HG02759 (cell line): ENCODE measurements around the gene CD68.
"Not testable (repeated sequence)": the region's sequence is repeated elsewhere in the genome, so short reads cannot be mapped to it uniquely, and the experiment has no call there.

ENCODE experiments used
- ATAC-seq: cut with Tn5 transposase; IDR thresholded peaks from one replicate; pipeline ENCODE4 v1.9.1; 2021; ENCODE audit warnings: mild to moderate bottlenecking, moderate library complexity; ENCODE audit not compliant: unreplicated experiment

The CD68 gene

DNA sequence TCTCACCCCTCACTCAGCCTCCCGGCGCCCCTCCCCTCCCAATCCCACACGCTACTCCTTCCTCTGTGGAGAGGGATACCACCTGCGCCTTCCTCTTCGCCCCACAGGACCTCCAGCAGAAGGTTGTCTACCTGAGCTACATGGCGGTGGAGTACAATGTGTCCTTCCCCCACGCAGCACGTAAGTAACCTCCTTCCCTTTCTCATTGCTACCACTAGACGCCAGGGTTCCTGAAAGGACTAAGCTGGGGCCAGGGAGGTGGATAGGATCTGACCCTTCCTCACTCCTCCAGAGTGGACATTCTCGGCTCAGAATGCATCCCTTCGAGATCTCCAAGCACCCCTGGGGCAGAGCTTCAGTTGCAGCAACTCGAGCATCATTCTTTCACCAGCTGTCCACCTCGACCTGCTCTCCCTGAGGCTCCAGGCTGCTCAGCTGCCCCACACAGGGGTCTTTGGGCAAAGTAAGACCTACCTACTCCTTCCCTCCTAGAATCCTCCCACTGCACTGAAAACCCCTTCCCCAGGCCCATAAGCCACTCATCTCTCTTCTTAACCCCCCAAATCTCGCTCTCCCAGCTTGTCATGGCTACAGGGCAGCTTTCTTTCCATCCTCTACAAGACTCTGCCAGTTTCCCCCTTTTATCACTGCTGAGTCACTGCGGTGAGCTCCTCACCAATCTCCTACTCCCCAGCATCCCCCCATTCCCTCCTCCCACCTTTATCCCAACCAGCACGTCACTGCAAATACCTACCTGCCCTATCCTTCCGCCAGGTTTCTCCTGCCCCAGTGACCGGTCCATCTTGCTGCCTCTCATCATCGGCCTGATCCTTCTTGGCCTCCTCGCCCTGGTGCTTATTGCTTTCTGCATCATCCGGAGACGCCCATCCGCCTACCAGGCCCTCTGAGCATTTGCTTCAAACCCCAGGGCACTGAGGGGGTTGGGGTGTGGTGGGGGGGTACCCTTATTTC, 1.5 kb downstream of the CD68 start:
- ATAC-seq = no peak

DNA sequence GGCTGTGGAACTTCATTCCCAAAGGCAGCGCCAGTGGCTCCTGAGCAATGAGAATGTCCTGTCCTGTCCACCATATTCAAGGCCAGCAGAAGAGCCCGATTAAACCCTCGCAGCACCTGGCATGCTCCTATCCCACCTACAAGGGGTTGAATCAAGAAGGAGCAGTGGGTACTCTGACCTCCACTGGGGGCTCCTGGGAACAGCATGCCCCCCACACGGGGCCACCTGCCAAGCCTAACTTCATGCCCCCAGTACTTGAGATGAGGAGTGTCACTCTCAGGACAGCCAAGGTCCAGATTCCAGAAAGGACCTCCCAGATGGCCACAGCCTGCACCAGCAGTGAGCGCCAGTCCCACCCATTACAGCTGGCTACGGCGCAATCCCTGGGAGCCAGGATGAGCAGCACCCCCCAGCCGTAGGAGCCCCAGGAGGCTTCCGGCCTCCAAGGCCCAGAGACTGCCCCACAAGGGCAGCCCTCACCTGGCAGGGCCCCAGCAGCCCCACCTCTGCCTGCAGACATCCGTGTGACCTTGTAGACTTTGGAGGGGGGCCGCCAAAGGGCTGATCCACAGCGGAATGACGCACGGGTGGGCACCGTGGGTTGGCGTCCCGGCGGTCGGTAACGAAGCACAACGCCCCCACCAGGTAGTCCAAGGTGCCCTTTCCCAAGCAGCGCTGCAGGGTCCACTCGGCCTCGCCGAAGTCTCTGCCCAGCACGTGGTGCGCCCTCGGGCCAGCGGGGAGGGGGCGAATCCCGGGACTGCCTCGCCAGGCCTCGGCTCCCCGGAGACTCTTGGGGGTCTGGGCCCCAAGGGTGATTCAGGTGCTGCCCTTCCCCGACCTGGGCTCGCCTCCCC, 3.2 kb downstream of the CD68 start:
- no peak for ATAC-seq

DNA sequence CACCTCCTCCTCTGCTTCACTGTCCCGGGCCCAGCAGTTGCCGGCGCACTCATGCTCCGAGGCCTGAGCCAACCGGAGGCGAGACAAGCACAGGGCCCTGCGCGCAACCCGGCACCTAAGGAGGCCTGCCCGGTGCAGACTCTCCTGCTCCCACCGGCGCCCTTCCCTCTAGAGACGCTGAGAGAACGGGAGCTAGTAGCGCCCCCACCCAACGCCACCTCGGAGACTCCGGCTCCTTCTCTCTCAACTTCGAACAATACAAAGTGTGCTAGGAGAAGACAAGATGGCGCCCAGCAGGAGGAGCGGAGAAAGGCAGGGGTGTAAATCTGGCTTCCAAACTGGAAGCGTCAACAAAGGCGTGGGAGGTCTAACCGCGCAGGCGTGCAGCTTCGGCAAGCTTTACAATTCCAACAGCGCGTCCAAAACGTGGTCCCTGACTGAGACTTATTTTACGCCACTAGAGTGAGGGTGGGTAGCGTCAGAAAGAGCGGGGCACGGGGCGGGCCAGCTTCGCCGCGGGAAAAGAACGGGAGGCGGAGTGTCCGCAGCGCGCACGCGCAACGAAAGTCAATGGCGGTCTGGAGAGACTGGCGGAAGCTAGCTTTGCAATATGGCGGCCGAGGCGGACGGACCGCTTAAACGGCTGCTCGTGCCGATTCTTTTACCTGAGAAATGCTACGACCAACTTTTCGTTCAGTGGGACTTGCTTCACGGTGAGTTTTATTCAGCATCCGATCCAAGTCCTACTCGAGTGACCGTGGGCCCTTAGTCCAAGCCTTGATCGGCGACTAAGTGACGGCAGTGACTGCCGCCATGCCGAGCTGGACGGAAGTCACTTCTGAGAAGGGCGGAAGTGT, 4.0 kb downstream of the CD68 start, which contains the start of gene MPDU1:
TSS of gene MPDU1 (plus strand) at position 600 of the 857 bp plus-strand sequence. CDS start at position 611, 11 bp downstream.
- ATAC-seq = peak; percentile 73

DNA sequence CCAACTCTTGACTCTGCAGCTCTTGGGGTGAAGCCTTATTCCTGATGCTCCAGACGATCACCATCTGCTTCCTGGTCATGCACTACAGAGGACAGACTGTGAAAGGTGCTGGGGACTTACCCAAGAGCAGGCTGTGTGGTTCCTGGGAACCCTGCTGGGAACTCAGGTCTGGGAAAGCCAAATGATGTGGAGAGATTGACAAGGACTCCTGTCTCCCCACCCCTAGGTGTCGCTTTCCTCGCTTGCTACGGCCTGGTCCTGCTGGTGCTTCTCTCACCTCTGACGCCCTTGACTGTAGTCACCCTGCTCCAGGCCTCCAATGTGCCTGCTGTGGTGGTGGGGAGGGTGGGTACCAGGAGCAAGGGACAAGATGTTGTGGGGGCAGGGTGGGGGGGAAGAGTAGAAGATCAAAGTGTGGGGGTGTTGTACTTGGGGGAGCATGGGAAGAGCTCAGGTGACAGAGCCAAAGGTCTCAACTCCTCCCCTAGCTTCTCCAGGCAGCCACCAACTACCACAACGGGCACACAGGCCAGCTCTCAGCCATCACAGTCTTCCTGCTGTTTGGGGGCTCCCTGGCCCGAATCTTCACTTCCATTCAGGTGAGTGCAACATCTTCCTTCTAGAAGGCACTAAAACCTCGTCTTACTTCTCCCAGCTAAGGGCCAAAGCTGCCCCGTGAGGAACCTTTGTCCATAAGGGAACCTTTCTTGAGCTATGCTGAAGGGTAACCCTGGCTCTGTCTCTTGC, 7.4 kb downstream of the CD68 start:
- no peak for ATAC-seq

DNA sequence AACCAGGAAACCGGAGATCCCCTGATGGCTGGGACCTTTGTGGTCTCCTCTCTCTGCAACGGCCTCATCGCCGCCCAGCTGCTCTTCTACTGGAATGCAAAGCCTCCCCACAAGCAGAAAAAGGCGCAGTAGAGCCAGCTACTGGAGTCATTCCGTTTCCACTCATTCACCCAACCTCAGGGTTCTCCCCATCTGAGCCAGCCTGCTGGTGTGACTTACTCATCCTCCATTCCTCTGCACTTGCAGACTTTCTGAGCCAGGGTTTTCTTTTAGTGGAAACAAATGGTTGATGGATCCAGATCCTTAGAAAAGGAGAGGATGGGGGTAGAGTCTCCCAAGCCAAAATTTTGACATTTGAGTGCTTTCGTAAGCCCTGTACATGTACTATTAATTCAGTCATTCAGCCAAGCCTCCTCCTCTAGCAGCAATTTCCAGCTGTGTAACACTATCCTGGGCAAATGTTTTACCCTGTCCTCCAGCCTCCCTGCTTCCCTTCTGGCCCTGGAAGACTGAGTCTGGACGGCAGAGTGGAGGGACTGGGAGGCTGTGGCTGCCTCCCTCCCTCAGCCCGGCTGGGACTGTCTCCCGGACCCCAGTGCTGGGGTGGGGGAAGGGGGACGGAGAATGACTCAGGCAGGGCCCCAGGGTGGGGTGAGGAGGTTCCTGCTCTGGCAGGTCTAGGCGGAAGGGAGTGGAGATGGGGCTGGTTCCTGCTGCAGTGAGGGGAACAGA, 8.1 kb downstream of the CD68 start:
- no peak for ATAC-seq

DNA sequence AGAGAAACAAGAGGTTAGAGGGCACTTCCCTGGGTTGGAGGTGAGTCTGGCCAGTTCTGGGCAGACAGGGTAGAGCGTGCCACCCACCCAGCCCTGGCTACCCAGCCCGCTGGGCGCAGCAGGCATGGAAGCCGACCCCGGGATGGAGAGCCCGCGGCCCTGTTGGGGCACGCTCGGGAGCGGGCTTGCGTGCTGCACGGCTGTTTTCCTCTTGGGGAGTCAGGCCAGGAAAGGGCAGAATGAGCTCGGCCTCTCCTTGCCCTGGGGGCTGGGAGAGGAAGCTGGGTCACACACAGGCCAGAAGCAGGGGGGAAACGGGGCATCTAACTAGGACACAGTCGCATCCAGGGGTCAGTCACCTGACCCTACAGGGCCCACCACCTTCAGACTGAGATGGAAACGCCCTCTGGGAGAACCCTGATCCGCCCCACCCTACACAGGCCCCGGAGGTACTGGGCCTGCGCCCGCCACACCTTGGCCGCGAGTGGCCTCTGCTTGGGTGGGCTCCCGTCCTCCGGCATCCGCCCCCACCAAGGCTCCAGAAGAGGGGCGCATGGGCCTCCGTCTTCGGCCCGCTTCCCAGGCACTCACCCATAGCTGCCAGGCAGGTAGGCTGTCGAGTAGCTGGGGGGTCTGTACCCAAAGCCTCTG, 9.2 kb downstream of the CD68 start:
- ATAC-seq = no peak

DNA sequence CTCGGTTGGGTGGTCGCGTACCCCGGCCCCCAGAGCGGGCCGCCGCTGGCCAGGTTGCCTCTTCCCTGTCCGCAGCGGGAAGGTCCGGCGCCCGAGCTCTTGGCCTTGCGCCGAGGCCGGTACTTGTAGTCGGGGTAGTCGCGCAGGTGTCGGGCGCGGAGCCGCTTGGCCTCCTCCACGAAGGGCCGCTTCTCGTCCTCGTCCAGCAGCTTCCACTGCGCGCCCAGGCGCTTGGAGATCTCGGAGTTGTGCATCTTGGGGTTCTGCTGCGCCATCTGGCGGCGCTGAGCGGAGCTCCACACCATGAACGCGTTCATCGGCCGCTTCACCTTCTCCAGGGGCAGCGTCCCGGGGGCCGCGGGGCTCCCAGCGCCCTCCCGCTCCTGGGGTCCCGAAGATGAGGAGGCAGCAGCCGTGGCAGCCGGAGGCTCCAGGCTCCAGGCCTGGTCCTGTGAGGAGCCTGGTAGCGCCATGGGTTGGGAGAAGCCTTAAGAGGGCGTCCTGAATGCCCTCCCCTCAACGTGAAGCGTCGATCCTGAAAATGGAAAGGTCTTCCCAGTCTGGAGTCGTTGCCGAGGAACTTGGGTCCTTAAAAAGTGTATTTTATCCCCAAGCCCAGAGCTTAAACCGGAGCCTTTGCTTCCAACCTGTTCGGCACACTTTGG, 9.9 kb downstream of the CD68 start:
- ATAC-seq = peak; percentile 48

DNA sequence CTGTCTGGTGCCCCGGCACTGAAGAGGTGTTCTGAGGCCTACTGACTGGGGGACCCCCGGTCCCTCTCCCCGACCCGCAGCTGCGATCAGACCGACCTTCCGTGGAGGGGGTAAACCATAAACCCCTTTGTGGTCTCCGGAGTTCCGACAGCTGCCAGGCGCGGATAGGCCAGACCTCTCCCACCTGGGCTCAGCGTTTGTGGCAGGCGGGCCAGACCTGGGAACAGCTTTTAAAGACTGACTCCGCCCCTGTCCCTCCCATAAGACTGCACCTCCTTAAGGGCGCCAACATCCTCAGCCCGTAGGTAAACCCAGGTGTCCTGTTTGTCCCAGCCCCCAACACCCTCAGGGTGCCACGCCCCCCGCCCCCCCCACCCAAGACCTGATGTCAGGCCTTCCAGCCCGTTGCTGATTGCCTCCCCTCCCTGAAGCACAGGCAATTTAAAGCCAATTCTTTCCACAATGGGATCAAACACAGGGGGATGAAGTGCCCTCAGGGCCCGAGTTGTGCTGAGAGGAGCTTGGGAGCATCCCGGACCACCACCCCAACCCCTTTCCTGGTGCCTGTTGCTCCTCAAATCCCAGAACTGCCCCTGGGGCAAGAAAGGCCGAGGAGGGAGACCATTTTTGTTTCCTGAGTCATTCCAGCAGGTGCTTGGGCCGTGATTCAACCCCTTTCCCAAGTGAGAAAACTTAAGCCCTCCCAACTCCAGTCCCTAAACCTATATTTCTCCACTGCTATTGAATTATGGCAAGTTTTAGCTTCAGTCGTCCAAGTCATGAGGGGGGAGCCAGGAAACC, 10.7 kb downstream of the CD68 start, which contains the start of gene SOX15:
TSS of gene SOX15 (minus strand) at position 204 of the 801 bp plus-strand sequence. CDS start 418 bp downstream, outside the sequence.
- ATAC-seq = no peak

DNA sequence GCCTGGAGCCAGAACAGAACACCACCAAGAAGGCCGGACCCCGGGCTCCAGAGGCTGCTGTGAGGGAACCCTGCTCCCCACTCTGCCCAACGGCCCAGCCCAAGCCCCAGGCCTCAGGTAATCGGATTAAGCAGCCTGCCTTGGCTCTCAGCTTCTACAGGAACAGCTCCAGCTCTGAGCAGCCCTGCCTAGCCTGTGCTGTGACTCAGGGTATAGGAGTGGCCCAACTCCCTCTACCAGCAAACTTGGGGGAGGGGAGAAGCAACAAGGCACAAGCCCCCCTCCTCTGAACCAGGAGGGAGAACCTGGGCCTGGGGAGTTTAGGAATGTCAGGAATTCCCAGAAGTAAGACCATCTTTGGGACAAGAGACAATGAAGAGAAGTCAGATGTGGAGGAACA, 11.3 kb downstream of the CD68 start:
- no peak for ATAC-seq

DNA sequence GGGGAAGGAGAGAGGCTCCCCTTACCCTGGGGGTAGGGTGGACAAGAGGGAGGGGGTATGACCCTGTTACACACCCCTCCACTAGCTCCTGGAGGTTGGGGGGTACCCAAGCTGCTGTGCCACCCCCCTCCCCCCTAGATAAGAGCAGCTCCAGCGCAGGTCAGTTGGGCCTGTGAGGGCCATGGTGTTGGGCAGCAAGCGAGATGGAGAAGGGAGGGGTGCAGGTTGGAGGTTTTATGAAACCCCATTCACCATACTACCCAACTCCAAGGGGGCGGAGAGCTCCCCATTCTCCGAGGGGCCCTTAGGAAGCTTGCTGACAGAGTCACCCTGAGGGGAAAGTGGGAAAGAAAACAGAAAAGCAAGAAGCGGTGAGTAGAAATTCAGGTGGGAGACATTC, 12.2 kb downstream of the CD68 start:
- no peak for ATAC-seq

DNA sequence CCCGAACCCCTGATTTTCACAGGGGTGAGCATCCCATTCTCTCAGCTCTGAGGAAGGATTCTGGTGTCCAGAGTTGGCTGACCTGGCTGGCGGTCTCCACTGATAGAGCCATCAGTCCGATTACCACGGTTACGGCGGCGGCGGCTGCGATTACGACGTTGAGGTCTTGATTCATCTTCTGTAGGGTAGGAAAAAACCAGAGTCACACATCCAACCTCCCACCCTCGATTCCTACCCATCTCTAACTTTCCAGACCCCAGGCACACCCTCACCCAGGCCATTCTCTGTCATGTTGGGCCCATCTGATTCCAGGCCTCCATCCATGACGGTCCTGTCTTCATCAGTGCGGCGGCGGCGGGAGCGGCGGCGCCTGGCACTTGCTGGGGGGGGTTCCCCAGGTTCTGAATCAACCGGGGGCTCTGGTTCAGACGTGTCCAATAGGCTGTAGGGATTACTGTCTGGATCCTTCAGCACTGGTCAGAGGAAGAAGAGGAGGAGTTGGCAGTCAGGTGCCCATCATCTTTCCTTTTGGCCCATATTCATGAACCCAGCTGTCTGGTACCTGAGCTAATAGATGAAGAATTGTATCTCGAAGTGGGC, 13.1 kb downstream of the CD68 start:
- no peak for ATAC-seq

DNA sequence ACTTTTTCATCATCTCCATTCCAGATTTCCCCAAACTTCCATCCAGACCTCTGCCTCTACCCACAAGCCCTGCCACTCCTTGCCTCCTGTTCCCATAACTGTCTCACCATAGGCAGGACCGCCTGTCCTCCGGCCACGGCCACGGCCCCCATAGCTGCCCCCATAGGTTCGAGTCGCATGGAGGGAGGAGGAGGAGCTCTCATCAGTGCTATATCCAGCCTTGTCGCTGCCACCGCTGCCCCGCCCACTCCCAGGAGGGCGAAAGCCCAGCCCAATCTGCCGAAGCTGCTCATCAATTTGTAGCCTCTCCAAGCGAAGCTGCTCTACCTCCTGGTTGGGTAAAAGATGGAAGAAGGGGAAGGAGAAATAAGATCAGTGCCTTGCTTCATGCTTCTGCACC, 13.9 kb downstream of the CD68 start:
- no peak for ATAC-seq

DNA sequence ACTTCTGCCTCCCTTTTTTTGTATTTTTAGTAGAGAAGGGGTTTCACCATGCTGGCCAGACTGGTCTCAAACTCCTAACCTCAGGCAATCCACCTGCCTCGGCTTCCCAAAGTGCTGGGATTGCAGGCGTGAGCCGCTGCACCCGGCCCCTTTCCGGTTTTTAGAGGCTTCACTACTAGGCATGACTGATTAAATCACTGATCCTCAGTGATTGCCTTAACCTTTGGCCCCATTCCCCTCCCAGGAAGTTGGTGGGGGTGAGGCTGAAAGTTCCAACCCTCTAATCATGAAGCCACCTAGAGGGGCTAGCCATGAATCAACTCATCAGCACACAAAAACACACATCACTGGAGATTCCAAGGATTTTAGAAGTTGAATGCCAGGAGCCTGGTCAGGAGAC, 18.1 kb downstream of the CD68 start:
- not testable (repeated sequence) for ATAC-seq

DNA sequence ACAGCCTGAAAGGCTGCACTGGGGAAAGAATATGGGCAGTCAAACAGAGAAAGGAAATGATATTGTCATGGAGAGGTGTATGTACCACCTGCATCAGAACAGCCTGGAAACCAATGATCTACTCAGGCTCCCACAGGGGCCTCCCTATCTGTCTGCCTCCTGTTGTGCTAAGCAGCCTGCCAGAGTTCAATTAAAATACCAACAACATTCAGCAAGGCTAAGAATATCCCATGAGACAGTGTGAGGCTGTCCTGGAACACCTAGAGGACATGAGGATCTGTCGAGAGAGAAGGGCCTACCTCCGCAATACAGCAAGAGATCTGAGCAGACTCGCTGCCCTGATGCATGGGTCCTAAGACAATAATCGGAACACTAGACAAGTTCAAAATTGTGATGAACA, 26.8 kb downstream of the CD68 start:
- no peak for ATAC-seq

DNA sequence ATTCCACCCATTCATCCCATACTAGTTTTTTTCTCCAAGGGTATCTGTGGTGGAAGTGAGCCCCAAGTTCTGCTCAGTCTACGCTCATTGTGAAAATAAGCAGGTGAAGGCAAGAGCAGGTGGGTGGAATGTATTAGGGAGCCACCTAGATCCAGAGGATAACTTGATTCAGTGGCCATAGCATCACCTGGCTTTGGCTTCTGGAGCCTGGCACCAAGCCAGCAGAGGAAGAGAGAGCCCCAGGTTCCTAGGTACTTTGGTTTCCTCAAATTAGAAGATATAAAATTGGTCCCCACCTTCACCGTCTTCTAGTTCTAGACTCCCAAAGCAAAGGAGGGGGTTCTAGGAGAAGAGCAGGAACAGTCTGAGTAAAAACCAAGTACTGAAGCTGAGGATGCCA, 31.2 kb downstream of the CD68 start:
- ATAC-seq = no peak

DNA sequence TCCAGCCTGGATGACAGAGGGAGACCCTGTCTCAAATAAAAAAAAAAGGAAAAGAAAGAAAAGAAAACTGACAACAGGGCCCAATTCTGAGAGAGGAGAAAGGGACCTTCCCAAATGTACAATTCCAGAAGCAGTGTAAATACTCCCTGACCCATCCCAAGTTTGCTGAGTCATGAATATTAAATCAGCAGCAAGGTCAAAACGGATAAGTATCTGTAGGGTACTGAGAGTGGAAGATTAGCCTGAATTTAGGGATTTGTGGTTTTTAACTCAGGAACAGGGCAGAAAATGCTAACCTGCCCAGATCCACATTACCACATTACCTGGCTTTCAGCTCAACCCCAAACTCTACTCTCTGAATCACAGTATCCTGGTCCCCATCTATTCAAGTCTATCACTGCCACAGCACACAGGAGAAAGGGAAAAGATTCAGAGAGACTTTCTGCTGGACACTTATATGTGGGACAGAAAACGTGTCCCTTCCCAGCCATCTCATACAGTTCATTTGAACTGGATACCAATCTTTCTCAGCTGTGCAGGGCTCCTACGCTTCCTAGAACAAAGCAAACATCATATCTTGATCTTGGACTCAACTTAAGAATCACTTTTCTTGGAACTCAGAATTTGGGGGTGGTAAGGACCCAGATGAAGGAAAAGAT, 32.3 kb downstream of the CD68 start:
- no peak for ATAC-seq

DNA sequence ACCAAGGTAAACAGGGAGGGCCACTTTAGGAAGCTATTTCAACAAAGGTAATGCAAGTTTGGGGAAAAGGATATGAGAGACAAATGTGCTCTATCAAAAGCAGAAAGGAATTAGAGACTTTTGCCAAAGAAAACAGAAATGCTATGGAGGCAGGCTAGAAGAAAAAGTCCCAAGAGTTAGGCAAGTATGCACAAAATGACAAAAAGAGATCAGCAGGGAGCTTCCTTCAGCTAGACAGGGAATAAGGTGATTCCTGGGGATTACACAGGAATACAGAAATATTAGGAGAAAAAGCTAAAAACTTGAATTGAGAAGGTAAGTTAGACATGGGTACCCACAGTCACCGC, 32.8 kb downstream of the CD68 start:
- no peak for ATAC-seq
